B cell (primary cell): ENCODE measurements around the gene FANCL.

ENCODE experiments used
- EZH2 ChIP-seq: IDR thresholded peaks from 2 replicates; pipeline ENCODE4 v1.6.1; 2012; ENCODE audit warnings: borderline replicate concordance, low read depth, mild to moderate bottlenecking, moderate library complexity, low read length; ENCODE audit not compliant: insufficient read depth, poor library complexity, severe bottlenecking
- TF ChIP-seq, protein P1 (sequence below): fragments of 200-600 bp; IDR thresholded peaks from one replicate; pipeline ENCODE4 v1.8.0; 2022; ENCODE audit warnings: antibody characterized with exemption, mild to moderate bottlenecking

DNA sequence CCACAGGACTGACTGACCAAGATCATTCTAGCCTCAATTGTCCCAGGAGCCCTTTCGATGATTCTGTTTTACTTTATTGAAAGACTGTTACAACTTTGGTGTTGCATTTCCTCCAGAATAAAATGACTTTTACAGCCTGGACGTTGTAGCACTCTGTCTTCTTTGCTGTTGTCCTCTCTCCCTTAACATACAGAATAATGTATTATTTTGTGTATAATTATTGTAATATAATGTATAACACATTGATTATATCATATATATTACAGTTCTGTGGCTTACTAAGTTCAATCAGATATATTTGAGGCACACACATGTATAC, 380 bp upstream of the FANCL start:
- TF ChIP-seq, protein P1, sequence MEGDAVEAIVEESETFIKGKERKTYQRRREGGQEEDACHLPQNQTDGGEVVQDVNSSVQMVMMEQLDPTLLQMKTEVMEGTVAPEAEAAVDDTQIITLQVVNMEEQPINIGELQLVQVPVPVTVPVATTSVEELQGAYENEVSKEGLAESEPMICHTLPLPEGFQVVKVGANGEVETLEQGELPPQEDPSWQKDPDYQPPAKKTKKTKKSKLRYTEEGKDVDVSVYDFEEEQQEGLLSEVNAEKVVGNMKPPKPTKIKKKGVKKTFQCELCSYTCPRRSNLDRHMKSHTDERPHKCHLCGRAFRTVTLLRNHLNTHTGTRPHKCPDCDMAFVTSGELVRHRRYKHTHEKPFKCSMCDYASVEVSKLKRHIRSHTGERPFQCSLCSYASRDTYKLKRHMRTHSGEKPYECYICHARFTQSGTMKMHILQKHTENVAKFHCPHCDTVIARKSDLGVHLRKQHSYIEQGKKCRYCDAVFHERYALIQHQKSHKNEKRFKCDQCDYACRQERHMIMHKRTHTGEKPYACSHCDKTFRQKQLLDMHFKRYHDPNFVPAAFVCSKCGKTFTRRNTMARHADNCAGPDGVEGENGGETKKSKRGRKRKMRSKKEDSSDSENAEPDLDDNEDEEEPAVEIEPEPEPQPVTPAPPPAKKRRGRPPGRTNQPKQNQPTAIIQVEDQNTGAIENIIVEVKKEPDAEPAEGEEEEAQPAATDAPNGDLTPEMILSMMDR: no peak
- no peak for TF ChIP-seq EZH2
